Measurements from ENCODE around the gene CDKL4. TPM values are rescaled to one million over a fixed set of nuclear protein-coding genes. Genes with fewer than 3 reads are reported as not detected.

The CDKL4 gene
- total RNA-seq, 2 donors from 2014 or later = 0.64 TPM; not detected in 1

- DNase-seq = no peak
- intact Hi-C loops (cut with DNase I) = no loop called here
- Histone ChIP-seq H3K36me3 (no peaks in the 10 kb centered on the region), H3K27ac (no peak overlapping the region), H3K27me3 (no peaks in the 10 kb centered on the region), H3K9me3 (no peaks in the 10 kb centered on the region), H3K4me1 (no peaks in the 10 kb centered on the region), H3K9ac (ENCODE audit: low read depth in 2 of 2, low read length in 2 of 2) (no peak overlapping the region), H3K4me3 (no peak overlapping the region)
- TF ChIP-seq, protein P1, sequence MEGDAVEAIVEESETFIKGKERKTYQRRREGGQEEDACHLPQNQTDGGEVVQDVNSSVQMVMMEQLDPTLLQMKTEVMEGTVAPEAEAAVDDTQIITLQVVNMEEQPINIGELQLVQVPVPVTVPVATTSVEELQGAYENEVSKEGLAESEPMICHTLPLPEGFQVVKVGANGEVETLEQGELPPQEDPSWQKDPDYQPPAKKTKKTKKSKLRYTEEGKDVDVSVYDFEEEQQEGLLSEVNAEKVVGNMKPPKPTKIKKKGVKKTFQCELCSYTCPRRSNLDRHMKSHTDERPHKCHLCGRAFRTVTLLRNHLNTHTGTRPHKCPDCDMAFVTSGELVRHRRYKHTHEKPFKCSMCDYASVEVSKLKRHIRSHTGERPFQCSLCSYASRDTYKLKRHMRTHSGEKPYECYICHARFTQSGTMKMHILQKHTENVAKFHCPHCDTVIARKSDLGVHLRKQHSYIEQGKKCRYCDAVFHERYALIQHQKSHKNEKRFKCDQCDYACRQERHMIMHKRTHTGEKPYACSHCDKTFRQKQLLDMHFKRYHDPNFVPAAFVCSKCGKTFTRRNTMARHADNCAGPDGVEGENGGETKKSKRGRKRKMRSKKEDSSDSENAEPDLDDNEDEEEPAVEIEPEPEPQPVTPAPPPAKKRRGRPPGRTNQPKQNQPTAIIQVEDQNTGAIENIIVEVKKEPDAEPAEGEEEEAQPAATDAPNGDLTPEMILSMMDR (IDR thresholded peaks at IDR 0.05) = no peak
Observed at GRCh38 chr2:39135690-39136259, 108.0 kb downstream of the CDKL4 start.

DNA sequence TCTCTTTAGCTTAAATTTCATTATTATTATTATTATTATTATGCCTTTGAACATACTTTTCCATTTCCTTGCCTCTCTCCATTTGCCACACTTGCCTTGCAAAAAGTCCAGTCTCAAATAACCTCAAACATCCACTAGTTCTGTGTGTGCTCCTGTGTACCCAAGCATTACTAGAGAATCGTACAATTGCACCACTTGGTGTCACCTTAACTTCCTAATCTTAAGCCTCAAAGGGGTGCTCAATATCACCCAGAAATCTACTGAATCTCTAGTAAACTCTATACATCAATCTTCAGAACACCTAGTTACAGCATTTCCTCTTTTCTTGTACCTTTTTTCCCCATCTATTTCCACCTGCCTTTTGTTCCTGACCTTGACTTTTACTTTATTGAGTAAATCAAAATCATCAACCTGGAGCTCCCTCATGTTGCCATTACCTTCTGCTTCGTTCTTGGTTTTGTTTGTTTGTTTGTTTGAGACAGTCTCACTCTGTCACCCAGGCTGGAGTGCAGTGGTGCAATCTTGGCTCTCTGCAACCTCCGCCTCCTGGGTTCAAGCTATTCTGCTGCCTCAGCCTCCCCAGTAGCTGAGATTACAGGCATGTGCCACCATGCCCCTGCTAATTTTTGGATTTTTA is 110.4 kb downstream of the CDKL4 start:
- H3K27me3 ChIP-seq = no peaks in the 10 kb centered on the region
- H3K36me3 ChIP-seq = no peaks in the 10 kb centered on the region
- no peak for DNase-seq
- no peak overlapping the region for H3K27ac ChIP-seq
- TF ChIP-seq, protein P1 (IDR thresholded peaks at IDR 0.05) = no peak
- H3K4me3 ChIP-seq = no peak overlapping the region
- intact Hi-C loops (cut with DNase I) = no loop called here
- H3K9ac ChIP-seq (ENCODE audit: low read depth in 2 of 2, low read length in 2 of 2) = no peak overlapping the region
- H3K4me1 ChIP-seq = no peaks in the 10 kb centered on the region
- H3K9me3 ChIP-seq = no peaks in the 10 kb centered on the region

DNA sequence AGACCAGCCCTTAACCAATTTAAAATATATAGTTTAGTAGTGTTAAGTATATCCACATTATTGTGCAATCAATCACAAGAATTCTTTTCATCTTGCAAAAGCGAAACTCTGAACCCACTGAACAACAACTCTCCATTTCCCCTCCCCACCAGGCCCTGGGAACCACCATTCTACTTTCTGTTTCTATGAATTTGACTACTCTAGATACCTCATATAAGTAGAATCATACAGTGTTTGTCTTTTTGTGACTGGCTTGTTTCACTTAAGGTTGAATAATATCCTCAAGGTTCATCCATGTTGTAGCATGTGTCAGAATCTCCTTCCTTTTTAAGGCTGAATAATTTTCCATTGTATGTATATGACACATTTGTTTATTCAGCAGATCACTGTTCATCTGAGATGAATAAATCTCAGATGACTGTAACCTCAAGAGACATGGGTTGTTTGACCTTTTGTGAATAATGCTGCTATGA is 114.8 kb downstream of the CDKL4 start:
- DNase-seq = no peak
- TF ChIP-seq, protein P1 (IDR thresholded peaks at IDR 0.05) = no peak
- intact Hi-C loops (cut with DNase I) = loop anchor here (5.0 kb wide), 1 partner anchor 72 kb away; no protein-coding TSS in a partner anchor
- Histone ChIP-seq H3K4me1 (no peaks in the 10 kb centered on the region), H3K27ac (peak overlapping the region; percentile 35), H3K9me3 (no peaks in the 10 kb centered on the region), H3K4me3 (no peak overlapping the region), H3K27me3 (no peaks in the 10 kb centered on the region), H3K9ac (ENCODE audit: low read depth in 2 of 2, low read length in 2 of 2) (no peak overlapping the region), H3K36me3 (no peaks in the 10 kb centered on the region)

DNA sequence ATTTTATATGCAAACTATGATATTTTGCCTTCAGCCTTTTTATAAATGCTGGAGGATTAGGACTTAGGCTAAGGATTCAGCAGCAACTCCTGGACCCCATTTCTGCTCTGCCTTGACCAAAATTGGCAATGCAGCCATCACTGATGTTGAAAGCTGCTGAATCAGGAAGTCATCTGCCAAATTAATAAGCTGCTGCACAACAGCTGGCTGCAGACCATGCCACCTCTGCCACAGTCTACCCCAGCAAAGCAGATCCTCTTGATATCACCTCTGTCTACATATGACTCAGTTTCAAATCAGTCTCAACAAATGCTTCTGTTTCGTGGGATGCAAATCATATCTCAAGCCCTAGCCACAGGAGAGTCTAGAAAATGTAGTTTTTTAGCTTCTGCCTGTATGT is 115.8 kb downstream of the CDKL4 start:
- Histone ChIP-seq H3K9me3 (no peaks in the 10 kb centered on the region), H3K4me1 (no peaks in the 10 kb centered on the region), H3K27me3 (no peaks in the 10 kb centered on the region), H3K4me3 (no peak overlapping the region), H3K9ac (ENCODE audit: low read depth in 2 of 2, low read length in 2 of 2) (no peak overlapping the region), H3K27ac (peak overlapping the region; percentile 35), H3K36me3 (no peaks in the 10 kb centered on the region)
- intact Hi-C loops (cut with DNase I) = loop anchor here (5.0 kb wide), 1 partner anchor 71 kb away; no protein-coding TSS in a partner anchor
- DNase-seq = no peak
- TF ChIP-seq, protein P1 (IDR thresholded peaks at IDR 0.05) = no peak

Other genes starting within 250 kb of the CDKL4 start
- gene SOS1, start 122.9 kb downstream of the CDKL4 start, total RNA-seq = 10 to 100 TPM; 26.3 to 43.9 TPM
- 10 to 100 TPM; 22.2 to 30.9 TPM for gene MAP4K3, start 193.3 kb upstream of the CDKL4 start, total RNA-seq